ENCODE data around the gene HAPSTR1.

GRCh38 chr16:9114842-9115241, 23.4 kb downstream of the HAPSTR1 start:
- TF ChIP-seq CTCF (IDR thresholded peaks at IDR 0.05), result no peak
- no peak for TF ChIP-seq POLR2A (IDR thresholded peaks at IDR 0.05)

All from heart left ventricle (tissue), 13 donors.